H1 (cell line): ENCODE measurements around the gene TM9SF2. TPM values are rescaled to one million over a fixed set of nuclear protein-coding genes. Genes with fewer than 3 reads are reported as not detected.

Experiments used
- CTCF ChIA-PET: fragments of 300-600 bp; sonication (Branson Sonifier 250); formaldehyde crosslinking; loops from one replicate; lab custom pipeline; 2021; ENCODE audit not compliant: partially characterized antibody; lab: Charles Lee
- POLR2A ChIA-PET: fragments of 300-600 bp; sonication (Branson Sonifier 250); formaldehyde crosslinking; loops from one replicate; lab custom pipeline; 2021; ENCODE audit warnings: inconsistent platforms; ENCODE audit not compliant: partially characterized antibody; lab: Charles Lee
- DNase-seq, 2 experiments: peaks; one replicate each; pipeline versions ENCODE4 v3.0.0 to v3.0.0-alpha.2; 2010 to 2022; ENCODE audit warnings: low spot score in 2 of 2, low read depth in 1 of 2, mixed read lengths in 1 of 2
- FAIRE-seq: peaks from 2 replicates; lab custom pipeline; 2011; peaks lifted over from hg19 to GRCh38; lab: Jason Lieb, UNC
- H2AFZ ChIP-seq: 2 replicates; pipeline ENCODE4 v1.8.1; 2012; ENCODE audit warnings: low read length, inconsistent platforms
- H2AK5ac ChIP-seq: 2 replicates; pipeline ENCODE4 v1.6.1; 2013; ENCODE audit warnings: low read depth, low read length
- H2BK120ac ChIP-seq: replicated peaks from 2 replicates; pipeline ENCODE3; 2013; ENCODE audit warnings: low read depth, low read length, inconsistent platforms
- H2BK12ac ChIP-seq: 2 replicates; pipeline ENCODE4 v1.6.1; 2013; ENCODE audit warnings: low read depth, low read length
- H2BK15ac ChIP-seq: 2 replicates; pipeline ENCODE4 v1.6.1; 2013; ENCODE audit warnings: low read length
- H2BK20ac ChIP-seq: 2 replicates; pipeline ENCODE4 v1.6.1; 2013; ENCODE audit warnings: low read length
- H2BK5ac ChIP-seq: 2 replicates; pipeline ENCODE4 v1.6.1; 2013; ENCODE audit warnings: low read depth, low read length
- H3K14ac ChIP-seq: 2 replicates; pipeline ENCODE4 v1.6.1; 2013; ENCODE audit warnings: inconsistent platforms; ENCODE audit not compliant: insufficient read length
- H3K18ac ChIP-seq: 2 replicates; pipeline ENCODE4 v1.6.1; 2013; ENCODE audit warnings: low read length; ENCODE audit errors: extremely low read depth
- H3K23ac ChIP-seq: 2 replicates; pipeline ENCODE4 v1.6.1; 2013; ENCODE audit warnings: inconsistent platforms; ENCODE audit not compliant: insufficient read length
- H3K23me2 ChIP-seq: 2 replicates; pipeline ENCODE4 v1.6.1; 2013; ENCODE audit warnings: low read depth, low read length
- H3K27ac ChIP-seq: 2 replicates; pipeline ENCODE4 v1.6.1; 2011; ENCODE audit warnings: low read depth, low read length, inconsistent platforms
- H3K27me3 ChIP-seq, 4 experiments: replicated peaks in 1 of 4; 1 replicate in 1 of 4; 2 replicates in 3 of 4; pipeline versions ENCODE4 v1.6.1 to v1.8.1; 2011 to 2013; ENCODE audit warnings: low read length in 3 of 4, mild to moderate bottlenecking in 3 of 4, inconsistent platforms in 2 of 4, mixed read lengths in 2 of 4, moderate library complexity in 1 of 4; ENCODE audit not compliant: control insufficient read depth in 3 of 4, insufficient read depth in 3 of 4; ENCODE audit errors: extremely low read depth in 1 of 4
- H3K36me3 ChIP-seq, 4 experiments: 2 replicates each; pipeline versions ENCODE4 v1.6.1 to v1.8.1; 2011 to 2013; ENCODE audit warnings: mild to moderate bottlenecking in 4 of 4, low read length in 3 of 4, moderate library complexity in 2 of 4, control low read depth in 1 of 4, inconsistent platforms in 1 of 4; ENCODE audit not compliant: insufficient read depth in 4 of 4, control insufficient read depth in 2 of 4
- H3K4ac ChIP-seq: replicated peaks from 2 replicates; pipeline ENCODE3; 2013; ENCODE audit warnings: low read length, low read depth, mixed read lengths, inconsistent platforms; ENCODE audit not compliant: insufficient read length
- H3K4me1 ChIP-seq, 4 experiments: replicated peaks in 1 of 4; 1 replicate in 1 of 4; 2 replicates in 3 of 4; pipeline versions ENCODE4 v1.6.1 to v1.8.1; 2011 to 2013; ENCODE audit warnings: low read length in 3 of 4, inconsistent platforms in 2 of 4, mixed read lengths in 1 of 4; ENCODE audit not compliant: insufficient read depth in 4 of 4, control insufficient read depth in 3 of 4
- H3K4me2 ChIP-seq, 2 experiments: 2 replicates each; pipeline versions ENCODE4 v1.6.1 to v1.8.1; 2011 to 2013; ENCODE audit warnings: low read depth in 2 of 2, low read length in 2 of 2, control low read depth in 1 of 2, inconsistent platforms in 1 of 2, mild to moderate bottlenecking in 1 of 2; ENCODE audit not compliant: insufficient read depth in 1 of 2
- H3K4me3 ChIP-seq, 4 experiments: fragments of 200-600, 300-600 bp in 1 of 4; sonication (generic), shearing (Covaris generic), sonication (Bioruptor Twin) in 1 of 4; 2 replicates each; pipeline versions ENCODE4 v1.5.1 to v1.8.1; 2011 to 2016; ENCODE audit warnings: low read length in 4 of 4, low read depth in 3 of 4, control low read depth in 2 of 4, inconsistent platforms in 2 of 4, mild to moderate bottlenecking in 2 of 4, mixed read lengths in 1 of 4, moderate library complexity in 1 of 4; ENCODE audit not compliant: insufficient read depth in 2 of 4; ENCODE audit errors: extremely low read depth in 1 of 4
- H3K56ac ChIP-seq: replicated peaks from 2 replicates; pipeline ENCODE3; 2013; ENCODE audit warnings: low read depth, mild to moderate bottlenecking, mixed read lengths, low read length, inconsistent platforms; ENCODE audit not compliant: insufficient read length
- H3K79me1 ChIP-seq: 2 replicates; pipeline ENCODE4 v1.6.1; 2013; ENCODE audit warnings: low read depth, low read length, control low read depth
- H3K79me2 ChIP-seq, 2 experiments: 2 replicates each; pipeline versions ENCODE4 v1.6.1 to v1.8.1; 2012 to 2013; ENCODE audit warnings: low read length in 2 of 2, mild to moderate bottlenecking in 2 of 2, inconsistent platforms in 1 of 2; ENCODE audit not compliant: insufficient read depth in 2 of 2, control insufficient read depth in 1 of 2
- H3K9ac ChIP-seq, 4 experiments: replicated peaks in 1 of 4; 1 replicate in 1 of 4; 2 replicates in 3 of 4; pipeline versions ENCODE4 v1.6.1 to v1.8.1; 2011 to 2013; ENCODE audit warnings: low read depth in 3 of 4, low read length in 3 of 4, control low read depth in 2 of 4, mild to moderate bottlenecking in 2 of 4, moderate library complexity in 2 of 4, inconsistent platforms in 1 of 4; ENCODE audit errors: extremely low read depth in 1 of 4
- H3K9me3 ChIP-seq, 2 experiments: 2 replicates each; pipeline versions ENCODE4 v1.6.1 to v1.8.1; 2012 to 2013; ENCODE audit warnings: mild to moderate bottlenecking in 2 of 2, moderate library complexity in 2 of 2, control low read depth in 1 of 2, inconsistent platforms in 1 of 2, low read depth in 1 of 2, low read length in 1 of 2, mixed read lengths in 1 of 2; ENCODE audit not compliant: insufficient read depth in 2 of 2
- H4K20me1 ChIP-seq, 2 experiments: replicated peaks in 1 of 2; 2 replicates each; pipeline versions ENCODE3 to v1.8.1; 2011 to 2013; ENCODE audit warnings: inconsistent platforms in 2 of 2, low read length in 2 of 2, mild to moderate bottlenecking in 1 of 2; ENCODE audit not compliant: insufficient read depth in 2 of 2, control insufficient read depth in 1 of 2
- H4K5ac ChIP-seq: 2 replicates; pipeline ENCODE4 v1.6.1; 2013; ENCODE audit warnings: low read length, low read depth, mixed read lengths, inconsistent platforms; ENCODE audit not compliant: insufficient read length
- H4K8ac ChIP-seq: 2 replicates; pipeline ENCODE4 v1.8.0; 2013; ENCODE audit warnings: mild to moderate bottlenecking, moderate library complexity, low read length, inconsistent platforms; ENCODE audit not compliant: insufficient read depth; ENCODE audit errors: extremely low read depth
- H4K91ac ChIP-seq: replicated peaks from 2 replicates; pipeline ENCODE3; 2013; ENCODE audit warnings: low read length, mixed read lengths, inconsistent platforms; ENCODE audit not compliant: insufficient read length
- CHD2 ChIP-seq: IDR thresholded peaks from 2 replicates; pipeline ENCODE4 v1.6.1; 2012; ENCODE audit warnings: low read length, improper control_type of control experiment
- CTBP2 ChIP-seq: IDR thresholded peaks from 2 replicates; pipeline ENCODE4 v1.7.0; 2011; ENCODE audit warnings: borderline replicate concordance, mild to moderate bottlenecking, moderate library complexity, mixed read lengths, low read length; ENCODE audit not compliant: insufficient read depth, insufficient read length
- EZH2 ChIP-seq: fragments of 200-600 bp; sonication (generic); IDR thresholded peaks from 2 replicates; pipeline ENCODE4 v1.7.1; 2012; ENCODE audit warnings: low read depth, mild to moderate bottlenecking, moderate library complexity, low read length, inconsistent platforms; ENCODE audit not compliant: severe bottlenecking
- GTF2F1 ChIP-seq: IDR thresholded peaks from 2 replicates; pipeline ENCODE4 v1.6.1; 2012; ENCODE audit warnings: low read depth, low read length, improper control_type of control experiment, borderline replicate concordance
- MAFK ChIP-seq: IDR thresholded peaks from 2 replicates; pipeline ENCODE4 v1.6.1; 2012; ENCODE audit warnings: low read depth, mild to moderate bottlenecking, improper control_type of control experiment, low read length
- NANOG ChIP-seq: IDR thresholded peaks from 2 replicates; pipeline ENCODE4 v1.6.1; 2011; ENCODE audit warnings: low read length, low read depth, mild to moderate bottlenecking, inconsistent platforms; ENCODE audit not compliant: insufficient read depth, poor library complexity, severe bottlenecking
- RBBP5 ChIP-seq: IDR thresholded peaks from 2 replicates; pipeline ENCODE4 v1.7.1; 2012; ENCODE audit warnings: low read depth, mild to moderate bottlenecking, inconsistent platforms, low read length, moderate library complexity, borderline replicate concordance
- SIX5 ChIP-seq: IDR thresholded peaks from 2 replicates; pipeline ENCODE4 v1.6.1; 2011; ENCODE audit warnings: mild to moderate bottlenecking, low read depth, low read length
- SP1 ChIP-seq: IDR thresholded peaks from 2 replicates; pipeline ENCODE4 v1.6.1; 2011; ENCODE audit warnings: low read depth, low read length
- SRF ChIP-seq: IDR thresholded peaks from 2 replicates; pipeline ENCODE4 v1.6.1; 2011; ENCODE audit warnings: mild to moderate bottlenecking, low read depth, low read length, moderate library complexity
- TAF1 ChIP-seq: IDR thresholded peaks from 2 replicates; pipeline ENCODE4 v1.6.1; 2011; ENCODE audit warnings: mild to moderate bottlenecking, low read depth, low read length
- WGBS, 2 experiments: shearing (Covaris generic) in 1 of 2; methylation state at CpG; one replicate each; pipeline versions ENCODE4 v1.1.6 to v1.1.7; 2013 to 2015; ENCODE audit warnings: low lambda C conversion rate in 2 of 2, mixed read lengths in 2 of 2, inconsistent platforms in 1 of 2, low coverage in 1 of 2, missing lambda C conversion rate in 1 of 2; ENCODE audit not compliant: insufficient replicate concordance in 2 of 2, insufficient coverage in 1 of 2, insufficient read length in 1 of 2; ENCODE audit errors: extremely low coverage in 1 of 2, missing lambda C conversion rate in 1 of 2; 5-methylcytosine and 5-hydroxymethylcytosine counted together
- polyA plus RNA-seq, 7 experiments: library from polyadenylated mRNA; depleted of rRNA in 3 of 7; stranded (reverse) in 5 of 7; unstranded in 2 of 7; fragments of >200 nt in 5 of 7; fragments of 200-250 nt in 2 of 7; gene quantifications; 1 replicate in 5 of 7; 2 replicates in 1 of 7; 4 replicates in 1 of 7; pipeline versions ENCODE4 v1.2.1 to v1.2.3, GENCODE V29; 2011 to 2013; ENCODE audit warnings: missing spikeins in 2 of 7, mixed read lengths in 2 of 7
- total RNA-seq: library from RNA; stranded (reverse); fragmentation: NEBNext Ultra II Directional; extraction: Animal tissue kit (Norgen Biotek cat#: 25700); gene quantifications from 2 replicates; pipeline ENCODE4 v1.2.1, GENCODE V29; 2021
- TF ChIP-seq, protein P1 (sequence below), 3 experiments: IDR thresholded peaks; 1 replicate in 2 of 3; 2 replicates in 1 of 3; pipeline versions ENCODE4 v1.5.1 to v1.6.1; 2011; ENCODE audit warnings: low read length in 3 of 3, mild to moderate bottlenecking in 3 of 3, inconsistent platforms in 2 of 3, low read depth in 1 of 3, moderate library complexity in 1 of 3; ENCODE audit not compliant: insufficient read depth in 1 of 3; ENCODE audit errors: control extremely low read depth in 1 of 3

TM9SF2 gene
- total and polyA plus RNA-seq, 2 of the 8 experiments (the other 6 are each of a cell fraction or from before 2014, with no cell fraction given) = 68.0 to 101 TPM

DNA sequence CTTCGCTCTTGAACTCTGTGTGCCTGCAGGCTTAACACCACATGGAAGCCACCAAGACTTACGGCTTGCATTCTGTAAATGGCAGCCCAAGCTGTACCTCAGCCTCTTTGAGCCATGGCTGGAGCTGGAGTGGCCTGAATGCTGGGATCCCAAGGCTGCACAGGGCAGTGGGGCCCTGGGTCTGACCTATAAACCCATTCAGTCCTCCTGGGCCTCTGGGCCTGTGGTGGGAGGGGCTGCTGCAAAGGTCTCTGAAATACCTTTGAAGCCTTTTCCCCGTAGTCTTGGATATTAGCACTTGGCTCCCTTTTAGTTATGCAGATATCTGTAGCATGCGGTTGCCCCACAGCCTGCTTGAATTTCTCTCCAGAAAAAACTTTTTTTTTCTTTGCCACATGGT, 8.2 kb downstream of the TM9SF2 start:
- H2BK5ac ChIP-seq = no peak overlapping the region
- no peak overlapping the region for H3K56ac ChIP-seq
- H3K79me1 ChIP-seq = peaks cover 8% of the 10 kb centered on the region; the same call in 1 of the 2 replicates
- no peak overlapping the region for H3K9ac ChIP-seq
- no peak overlapping the region for H2BK12ac ChIP-seq
- H2BK120ac ChIP-seq = no peak overlapping the region
- no peak overlapping the region for H3K4me2 ChIP-seq
- H2BK15ac ChIP-seq = no peak overlapping the region
- no peak overlapping the region for H2BK20ac ChIP-seq
- H4K91ac ChIP-seq = no peak overlapping the region
- H3K4ac ChIP-seq = no peak overlapping the region
- H2AK5ac ChIP-seq = no peak overlapping the region
- peaks cover 0 to 29% (median 9%) of the 10 kb centered on the region in 4 experiments; a peak in 4 of 8 replicates for H3K36me3 ChIP-seq
- no peak overlapping the region for H2AFZ ChIP-seq
- no peak overlapping the region for H3K4me3 ChIP-seq
- H3K23me2 ChIP-seq = no peaks in the 10 kb centered on the region
- POLR2A ChIA-PET = no interaction called here
- 91% methylated on average over 4 of the region's 4 CpGs; no CpG with 5 or more reads in 1 of the 2 experiments for WGBS, 2 experiments
- no peak overlapping the region for H3K27ac ChIP-seq
- H3K14ac ChIP-seq = no peak overlapping the region
- no peaks in the 10 kb centered on the region for H3K27me3 ChIP-seq
- H4K5ac ChIP-seq = no peak overlapping the region
- H3K79me2 ChIP-seq = peaks cover 13 to 100% of the 10 kb centered on the region in 2 experiments
- H3K23ac ChIP-seq = no peak overlapping the region
- no peak for DNase-seq
- CTCF ChIA-PET = no interaction called here
- no peak for FAIRE-seq
- peaks cover 18 to 23% of the 10 kb centered on the region in 2 experiments for H3K9me3 ChIP-seq
- no peak overlapping the region for H3K18ac ChIP-seq
- H4K20me1 ChIP-seq = peaks cover 0 to 5% of the 10 kb centered on the region in 2 experiments
- H4K8ac ChIP-seq = no peak overlapping the region
- H3K4me1 ChIP-seq = no peaks in the 10 kb centered on the region
- TF ChIP-seq SRF = no peak
- TF ChIP-seq, protein P1, sequence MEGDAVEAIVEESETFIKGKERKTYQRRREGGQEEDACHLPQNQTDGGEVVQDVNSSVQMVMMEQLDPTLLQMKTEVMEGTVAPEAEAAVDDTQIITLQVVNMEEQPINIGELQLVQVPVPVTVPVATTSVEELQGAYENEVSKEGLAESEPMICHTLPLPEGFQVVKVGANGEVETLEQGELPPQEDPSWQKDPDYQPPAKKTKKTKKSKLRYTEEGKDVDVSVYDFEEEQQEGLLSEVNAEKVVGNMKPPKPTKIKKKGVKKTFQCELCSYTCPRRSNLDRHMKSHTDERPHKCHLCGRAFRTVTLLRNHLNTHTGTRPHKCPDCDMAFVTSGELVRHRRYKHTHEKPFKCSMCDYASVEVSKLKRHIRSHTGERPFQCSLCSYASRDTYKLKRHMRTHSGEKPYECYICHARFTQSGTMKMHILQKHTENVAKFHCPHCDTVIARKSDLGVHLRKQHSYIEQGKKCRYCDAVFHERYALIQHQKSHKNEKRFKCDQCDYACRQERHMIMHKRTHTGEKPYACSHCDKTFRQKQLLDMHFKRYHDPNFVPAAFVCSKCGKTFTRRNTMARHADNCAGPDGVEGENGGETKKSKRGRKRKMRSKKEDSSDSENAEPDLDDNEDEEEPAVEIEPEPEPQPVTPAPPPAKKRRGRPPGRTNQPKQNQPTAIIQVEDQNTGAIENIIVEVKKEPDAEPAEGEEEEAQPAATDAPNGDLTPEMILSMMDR (IDR thresholded peaks at IDR 0.05; ENCODE audit: control extremely low read depth in 1 of 3, insufficient read depth in 1 of 3, low read depth in 1 of 3, low read length in 3 of 3) = no peak
- TF ChIP-seq SIX5 = no peak
- TF ChIP-seq GTF2F1 = no peak
- TF ChIP-seq TAF1 = no peak
- no peak for TF ChIP-seq CHD2
- no peak for TF ChIP-seq CTBP2
- TF ChIP-seq EZH2 = no peak
- TF ChIP-seq RBBP5 = no peak
- TF ChIP-seq MAFK = no peak
- TF ChIP-seq SP1 = no peak
- TF ChIP-seq NANOG = no peak
